Ovary (tissue), 3 donors: Measurements from ENCODE around the gene KL.

Source experiments
- POLR2A ChIP-seq: fragments of 450-650 bp; IDR thresholded peaks from one replicate; pipeline ENCODE4 v1.6.1; 2017; ENCODE audit warnings: antibody characterized with exemption, mild to moderate bottlenecking, moderate library complexity
- TF ChIP-seq, protein P1 (sequence below), 3 donors: fragments of 450-650 bp in 2 of 3; fragments of 200-600 bp in 1 of 3; IDR thresholded peaks; one replicate each; pipeline versions ENCODE4 v1.5.1 to v1.8.0; 2016 to 2022; ENCODE audit warnings: antibody characterized with exemption in 3 of 3, mild to moderate bottlenecking in 1 of 3
- donor health status: DM: no; HTN: no; CAD: no.

DNA sequence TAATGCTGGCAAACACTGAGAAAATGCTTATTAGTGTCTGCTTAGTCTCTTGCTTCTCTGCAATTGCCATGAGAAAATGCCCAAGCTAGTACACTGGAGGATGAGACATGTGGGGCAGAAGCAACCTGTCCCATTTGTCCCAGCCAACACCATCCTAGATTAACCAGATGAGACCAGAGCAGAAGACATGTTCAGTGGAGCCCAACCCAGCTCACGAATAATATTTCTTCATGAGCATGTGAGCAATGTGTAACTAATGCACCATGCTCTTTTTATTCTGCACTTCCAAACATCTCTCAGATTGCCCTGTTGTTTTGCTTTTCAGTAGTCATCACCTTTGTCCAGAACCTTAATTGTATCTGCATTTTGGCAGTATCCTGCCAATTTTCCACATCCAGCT, 21.4 kb downstream of the KL start:
- TF ChIP-seq, protein P1, sequence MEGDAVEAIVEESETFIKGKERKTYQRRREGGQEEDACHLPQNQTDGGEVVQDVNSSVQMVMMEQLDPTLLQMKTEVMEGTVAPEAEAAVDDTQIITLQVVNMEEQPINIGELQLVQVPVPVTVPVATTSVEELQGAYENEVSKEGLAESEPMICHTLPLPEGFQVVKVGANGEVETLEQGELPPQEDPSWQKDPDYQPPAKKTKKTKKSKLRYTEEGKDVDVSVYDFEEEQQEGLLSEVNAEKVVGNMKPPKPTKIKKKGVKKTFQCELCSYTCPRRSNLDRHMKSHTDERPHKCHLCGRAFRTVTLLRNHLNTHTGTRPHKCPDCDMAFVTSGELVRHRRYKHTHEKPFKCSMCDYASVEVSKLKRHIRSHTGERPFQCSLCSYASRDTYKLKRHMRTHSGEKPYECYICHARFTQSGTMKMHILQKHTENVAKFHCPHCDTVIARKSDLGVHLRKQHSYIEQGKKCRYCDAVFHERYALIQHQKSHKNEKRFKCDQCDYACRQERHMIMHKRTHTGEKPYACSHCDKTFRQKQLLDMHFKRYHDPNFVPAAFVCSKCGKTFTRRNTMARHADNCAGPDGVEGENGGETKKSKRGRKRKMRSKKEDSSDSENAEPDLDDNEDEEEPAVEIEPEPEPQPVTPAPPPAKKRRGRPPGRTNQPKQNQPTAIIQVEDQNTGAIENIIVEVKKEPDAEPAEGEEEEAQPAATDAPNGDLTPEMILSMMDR (IDR thresholded peaks at IDR 0.05) = no peak
- TF ChIP-seq POLR2A = no peak
